HL-60 (cell line): Measurements from ENCODE around the gene ANAPC13.

Experiments used
- POLR2AphosphoS5 ChIP-seq: IDR thresholded peaks from 2 replicates; pipeline ENCODE4 v1.6.1; 2012; ENCODE audit warnings: low read depth
- TF ChIP-seq, protein P1 (sequence below): IDR thresholded peaks from one replicate; pipeline ENCODE4 v1.5.1; 2011; ENCODE audit warnings: low read length, control low read depth, inconsistent platforms; ENCODE audit not compliant: insufficient read depth
- TF ChIP-seq, protein P2 (sequence below): IDR thresholded peaks from 2 replicates; pipeline ENCODE4 v1.6.1; 2012; ENCODE audit warnings: low read depth; ENCODE audit not compliant: insufficient replicate concordance

DNA sequence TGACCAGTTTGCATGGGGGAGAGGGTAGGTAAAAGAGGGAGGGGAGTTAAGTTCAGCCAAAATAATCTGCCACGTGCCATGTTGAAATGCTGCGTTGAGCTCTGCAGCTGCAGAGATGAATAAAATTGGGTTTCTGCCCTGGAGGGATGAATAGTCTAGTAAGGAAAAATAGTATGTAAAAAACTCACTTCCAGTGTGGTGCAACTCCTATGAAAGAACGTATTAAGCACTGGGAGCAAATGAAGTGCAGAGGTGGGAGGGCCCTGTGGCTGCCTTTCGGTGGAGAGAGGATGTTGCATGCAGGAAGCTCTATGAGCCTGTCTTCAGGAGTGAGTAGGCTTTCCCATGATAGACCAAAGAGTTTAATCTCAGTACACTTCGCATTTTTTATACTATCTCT lies 8.7 kb upstream of the ANAPC13 start:
- TF ChIP-seq, protein P1, sequence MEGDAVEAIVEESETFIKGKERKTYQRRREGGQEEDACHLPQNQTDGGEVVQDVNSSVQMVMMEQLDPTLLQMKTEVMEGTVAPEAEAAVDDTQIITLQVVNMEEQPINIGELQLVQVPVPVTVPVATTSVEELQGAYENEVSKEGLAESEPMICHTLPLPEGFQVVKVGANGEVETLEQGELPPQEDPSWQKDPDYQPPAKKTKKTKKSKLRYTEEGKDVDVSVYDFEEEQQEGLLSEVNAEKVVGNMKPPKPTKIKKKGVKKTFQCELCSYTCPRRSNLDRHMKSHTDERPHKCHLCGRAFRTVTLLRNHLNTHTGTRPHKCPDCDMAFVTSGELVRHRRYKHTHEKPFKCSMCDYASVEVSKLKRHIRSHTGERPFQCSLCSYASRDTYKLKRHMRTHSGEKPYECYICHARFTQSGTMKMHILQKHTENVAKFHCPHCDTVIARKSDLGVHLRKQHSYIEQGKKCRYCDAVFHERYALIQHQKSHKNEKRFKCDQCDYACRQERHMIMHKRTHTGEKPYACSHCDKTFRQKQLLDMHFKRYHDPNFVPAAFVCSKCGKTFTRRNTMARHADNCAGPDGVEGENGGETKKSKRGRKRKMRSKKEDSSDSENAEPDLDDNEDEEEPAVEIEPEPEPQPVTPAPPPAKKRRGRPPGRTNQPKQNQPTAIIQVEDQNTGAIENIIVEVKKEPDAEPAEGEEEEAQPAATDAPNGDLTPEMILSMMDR, result no peak
- no peak for TF ChIP-seq POLR2AphosphoS5
- TF ChIP-seq, protein P2, sequence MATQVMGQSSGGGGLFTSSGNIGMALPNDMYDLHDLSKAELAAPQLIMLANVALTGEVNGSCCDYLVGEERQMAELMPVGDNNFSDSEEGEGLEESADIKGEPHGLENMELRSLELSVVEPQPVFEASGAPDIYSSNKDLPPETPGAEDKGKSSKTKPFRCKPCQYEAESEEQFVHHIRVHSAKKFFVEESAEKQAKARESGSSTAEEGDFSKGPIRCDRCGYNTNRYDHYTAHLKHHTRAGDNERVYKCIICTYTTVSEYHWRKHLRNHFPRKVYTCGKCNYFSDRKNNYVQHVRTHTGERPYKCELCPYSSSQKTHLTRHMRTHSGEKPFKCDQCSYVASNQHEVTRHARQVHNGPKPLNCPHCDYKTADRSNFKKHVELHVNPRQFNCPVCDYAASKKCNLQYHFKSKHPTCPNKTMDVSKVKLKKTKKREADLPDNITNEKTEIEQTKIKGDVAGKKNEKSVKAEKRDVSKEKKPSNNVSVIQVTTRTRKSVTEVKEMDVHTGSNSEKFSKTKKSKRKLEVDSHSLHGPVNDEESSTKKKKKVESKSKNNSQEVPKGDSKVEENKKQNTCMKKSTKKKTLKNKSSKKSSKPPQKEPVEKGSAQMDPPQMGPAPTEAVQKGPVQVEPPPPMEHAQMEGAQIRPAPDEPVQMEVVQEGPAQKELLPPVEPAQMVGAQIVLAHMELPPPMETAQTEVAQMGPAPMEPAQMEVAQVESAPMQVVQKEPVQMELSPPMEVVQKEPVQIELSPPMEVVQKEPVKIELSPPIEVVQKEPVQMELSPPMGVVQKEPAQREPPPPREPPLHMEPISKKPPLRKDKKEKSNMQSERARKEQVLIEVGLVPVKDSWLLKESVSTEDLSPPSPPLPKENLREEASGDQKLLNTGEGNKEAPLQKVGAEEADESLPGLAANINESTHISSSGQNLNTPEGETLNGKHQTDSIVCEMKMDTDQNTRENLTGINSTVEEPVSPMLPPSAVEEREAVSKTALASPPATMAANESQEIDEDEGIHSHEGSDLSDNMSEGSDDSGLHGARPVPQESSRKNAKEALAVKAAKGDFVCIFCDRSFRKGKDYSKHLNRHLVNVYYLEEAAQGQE, result no peak
